ENCODE results near the gene ERBB4.

GRCh38 chr2:211730215-211730614 is 808.4 kb downstream of the ERBB4 start:
- TF ChIP-seq POLR2A (IDR thresholded peaks at IDR 0.05) (no peak), CTCF (IDR thresholded peaks at IDR 0.05 in 4 of 5, conservative IDR thresholded peaks at IDR 0.05 in 1 of 5) (no peak)

All from gastrocnemius medialis (tissue), 4 donors.